ENCODE measurements around the gene YBEY. TPM values are rescaled to one million over a fixed set of nuclear protein-coding genes. Genes with fewer than 3 reads are reported as not detected.

Gene YBEY
- total and polyA plus RNA-seq, 2 of the 8 experiments (the other 6 are each of a cell fraction or from before 2014, with no cell fraction given) = 26.9 to 31.9 TPM

DNA sequence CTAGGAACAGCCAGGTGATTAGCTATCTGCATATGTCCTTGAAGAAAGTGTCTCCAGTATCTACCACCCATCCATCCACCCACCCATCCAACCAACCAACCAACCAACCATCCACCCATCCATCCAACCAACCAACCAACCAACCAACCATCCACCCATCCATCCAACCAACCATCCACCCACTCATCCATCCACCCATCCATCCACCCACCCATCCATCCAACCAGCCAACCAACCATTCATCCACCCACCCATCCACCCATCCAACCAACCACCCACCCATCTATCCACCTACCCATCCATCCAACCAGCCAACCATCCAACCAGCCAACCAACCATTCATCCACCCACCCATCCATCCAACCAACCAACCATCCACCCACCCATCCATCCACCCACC, 25.4 kb downstream of the YBEY start:
- no peak overlapping the region for H3K9ac ChIP-seq (replicated peaks in 1 of 4; ENCODE audit: extremely low read depth in 1 of 4, low read depth in 3 of 4, low read length in 3 of 4)
- H3K4ac ChIP-seq (replicated peaks; ENCODE audit: insufficient read length, low read depth, low read length) = no peak overlapping the region
- no peak overlapping the region for H2BK12ac ChIP-seq (ENCODE audit: low read depth, low read length)
- no peak overlapping the region for H4K8ac ChIP-seq (ENCODE audit: extremely low read depth, insufficient read depth, low read length)
- no peak overlapping the region for H4K5ac ChIP-seq (ENCODE audit: insufficient read length, low read depth, low read length)
- H4K91ac ChIP-seq (replicated peaks; ENCODE audit: insufficient read length, low read length) = no peak overlapping the region
- no peaks in the 10 kb centered on the region for H3K79me1 ChIP-seq (ENCODE audit: low read depth, low read length)
- H3K18ac ChIP-seq (ENCODE audit: extremely low read depth, low read length) = no peak overlapping the region
- CTCF ChIA-PET (ENCODE audit: partially characterized antibody) = interaction anchor here (1.5 kb wide), 1 partner anchor 25 kb away, joined by 4 read pairs; no protein-coding TSS in a partner anchor
- DNase-seq (ENCODE audit: low read depth in 1 of 2, low spot score in 2 of 2) (no peak), FAIRE-seq (no peak)
- H3K27me3 ChIP-seq (replicated peaks in 1 of 4; ENCODE audit: control insufficient read depth in 3 of 4, extremely low read depth in 1 of 4, insufficient read depth in 3 of 4, low read length in 3 of 4) = no peaks in the 10 kb centered on the region
- peak overlapping the region; percentile 70 for H3K56ac ChIP-seq (replicated peaks; ENCODE audit: insufficient read length, low read depth, low read length)
- no peak for TF ChIP-seq ZNF274 (IDR thresholded peaks at IDR 0.05; ENCODE audit: borderline replicate concordance, extremely low read depth, low read length)
- no peak for TF ChIP-seq NANOG (IDR thresholded peaks at IDR 0.05; ENCODE audit: insufficient read depth, low read depth, low read length, poor library complexity, severe bottlenecking)
- no peak for TF ChIP-seq RXRA (IDR thresholded peaks at IDR 0.05; ENCODE audit: insufficient read depth, low read depth, low read length)
- no peak for TF ChIP-seq TAF1 (IDR thresholded peaks at IDR 0.05; ENCODE audit: low read depth, low read length)
- no peak for TF ChIP-seq RAD21 (IDR thresholded peaks at IDR 0.05 in 1 of 2, conservative IDR thresholded peaks at IDR 0.05 in 1 of 2; ENCODE audit: low read depth in 2 of 2, low read length in 2 of 2)
- no peak for TF ChIP-seq NRF1 (IDR thresholded peaks at IDR 0.05; ENCODE audit: low read depth, low read length)
- TF ChIP-seq, protein P1, sequence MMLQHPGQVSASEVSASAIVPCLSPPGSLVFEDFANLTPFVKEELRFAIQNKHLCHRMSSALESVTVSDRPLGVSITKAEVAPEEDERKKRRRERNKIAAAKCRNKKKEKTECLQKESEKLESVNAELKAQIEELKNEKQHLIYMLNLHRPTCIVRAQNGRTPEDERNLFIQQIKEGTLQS (IDR thresholded peaks at IDR 0.05; ENCODE audit: insufficient read depth, low read depth, low read length) = no peak
- TF ChIP-seq YY1 (IDR thresholded peaks at IDR 0.05; ENCODE audit: low read depth, low read length) = no peak
- no peak for TF ChIP-seq SP4 (IDR thresholded peaks at IDR 0.05; ENCODE audit: low read length)
- no peak for TF ChIP-seq CEBPB (IDR thresholded peaks at IDR 0.05; ENCODE audit: low read depth, low read length)
- no peaks in the 10 kb centered on the region for H3K79me2 ChIP-seq (ENCODE audit: control insufficient read depth in 1 of 2, insufficient read depth in 2 of 2, low read length in 2 of 2)
- H2AFZ ChIP-seq (ENCODE audit: low read length) = no peak overlapping the region
- H3K4me3 ChIP-seq (ENCODE audit: extremely low read depth in 1 of 4, insufficient read depth in 2 of 4, low read depth in 3 of 4, low read length in 4 of 4) = no peak overlapping the region
- no peak overlapping the region for H3K23ac ChIP-seq (ENCODE audit: insufficient read length)
- H2BK120ac ChIP-seq (replicated peaks; ENCODE audit: low read depth, low read length) = no peak overlapping the region
- H3K4me1 ChIP-seq (replicated peaks in 1 of 4; ENCODE audit: control insufficient read depth in 3 of 4, insufficient read depth in 4 of 4, low read length in 3 of 4) = no peaks in the 10 kb centered on the region
- H3K9me3 ChIP-seq (ENCODE audit: insufficient read depth in 2 of 2, low read depth in 1 of 2, low read length in 1 of 2) = no peaks in the 10 kb centered on the region
- H3K27ac ChIP-seq (ENCODE audit: low read depth, low read length) = no peak overlapping the region
- no peak overlapping the region for H2BK20ac ChIP-seq (ENCODE audit: low read length)
- peaks cover 6% of the 10 kb centered on the region; the same call in 1 of the 2 replicates for H3K23me2 ChIP-seq (ENCODE audit: low read depth, low read length)
- POLR2A ChIA-PET (ENCODE audit: partially characterized antibody) = interaction anchor here (1.3 to 3.3 kb wide), 4 partner anchors 9 to 16 kb away, joined by 3 to 14 read pairs (median 7); no protein-coding TSS in a partner anchor
- no peak overlapping the region for H2BK15ac ChIP-seq (ENCODE audit: low read length)
- peaks cover 0 to 33% (median 16%) of the 10 kb centered on the region in 4 experiments; a peak in 5 of 8 replicates for H3K36me3 ChIP-seq (ENCODE audit: control insufficient read depth in 2 of 4, insufficient read depth in 4 of 4, low read length in 3 of 4)
- no peak overlapping the region for H3K14ac ChIP-seq (ENCODE audit: insufficient read length)
- no peak overlapping the region for H3K4me2 ChIP-seq (ENCODE audit: insufficient read depth in 1 of 2, low read depth in 2 of 2, low read length in 2 of 2)
- H4K20me1 ChIP-seq (replicated peaks in 1 of 2; ENCODE audit: control insufficient read depth in 1 of 2, insufficient read depth in 2 of 2, low read length in 2 of 2) = peaks cover 0 to 12% of the 10 kb centered on the region in 2 experiments
- no peak overlapping the region for H2BK5ac ChIP-seq (ENCODE audit: low read depth, low read length)
- no peak overlapping the region for H2AK5ac ChIP-seq (ENCODE audit: low read depth, low read length)

Measured in H1 (cell line).